Omental fat pad (tissue), 4 donors: ENCODE results near the gene SMARCD1. TPM values are rescaled to one million over a fixed set of nuclear protein-coding genes. Genes with fewer than 3 reads are reported as not detected.
A peak's percentile ranks its signal among the peaks of the same experiment; 100 is the strongest.

Experiments used
- ATAC-seq: fragments of 150-250 bp; one replicate; pipeline ENCODE4 v1.9.1; 2016; ENCODE audit warnings: mild to moderate bottlenecking, moderate library complexity; ENCODE audit not compliant: low FRiP score
- DNase-seq: peaks from one replicate; pipeline ENCODE4 v3.0.0-alpha.2; 2019; ENCODE audit warnings: low spot score
- total RNA-seq, 4 donors: library from RNA; depleted of rRNA; stranded (reverse); fragments of >200 nt; gene quantifications; one replicate each; pipeline ENCODE4 v1.1.0, GENCODE V29; 2016
- TF ChIP-seq, protein P1 (sequence below), 3 donors: fragments of 450-650 bp; IDR thresholded peaks; one replicate each; pipeline ENCODE4 v1.5.1; 2016 to 2017; ENCODE audit warnings: antibody characterized with exemption in 3 of 3, mild to moderate bottlenecking in 3 of 3, moderate library complexity in 2 of 3

Gene SMARCD1
- 10 to 100 TPM; 47.7 to 80.8 (median 57.3) TPM for total RNA-seq

DNA sequence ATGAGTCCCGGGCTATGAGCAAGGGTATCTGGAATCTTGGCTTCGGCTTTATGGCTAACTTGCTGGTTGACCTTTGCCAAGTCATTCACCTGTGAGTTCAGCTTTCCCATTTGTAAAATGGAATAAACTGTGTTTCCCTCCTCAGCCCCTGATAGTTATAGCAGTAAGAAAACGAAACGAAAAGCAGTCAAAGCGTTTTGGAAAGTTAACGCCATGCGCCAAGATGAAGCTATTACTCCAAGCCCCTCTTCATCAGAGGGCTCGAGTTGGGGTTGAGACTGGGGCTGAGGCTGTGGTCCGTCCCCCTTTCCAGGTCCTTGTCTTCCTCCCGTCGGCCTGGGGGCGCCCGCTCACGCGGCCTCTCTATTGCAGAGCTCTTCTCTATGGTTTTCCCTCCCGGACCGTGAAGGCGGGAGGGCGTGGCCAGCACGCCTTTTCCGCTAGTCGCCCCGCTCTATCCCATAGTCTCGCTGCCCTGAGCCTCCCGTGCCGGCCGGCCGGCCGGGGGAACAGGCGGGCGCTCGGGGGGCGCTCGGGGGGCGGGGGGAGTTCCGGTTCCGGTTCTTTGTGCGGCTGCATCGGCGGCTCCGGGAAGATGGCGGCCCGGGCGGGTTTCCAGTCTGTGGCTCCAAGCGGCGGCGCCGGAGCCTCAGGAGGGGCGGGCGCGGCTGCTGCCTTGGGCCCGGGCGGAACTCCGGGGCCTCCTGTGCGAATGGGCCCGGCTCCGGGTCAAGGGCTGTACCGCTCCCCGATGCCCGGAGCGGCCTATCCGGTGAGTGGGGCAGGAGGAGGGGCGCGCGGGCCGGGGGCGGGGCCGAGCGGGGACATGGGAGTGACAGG, at the start of gene SMARCD1:
TSS of gene SMARCD1 (plus strand) at position 568 of the 840 bp plus-strand sequence. CDS start at position 596, 28 bp downstream.
- DNase-seq (peak; percentile 54), ATAC-seq (peak; percentile 91)
- TF ChIP-seq, protein P1, sequence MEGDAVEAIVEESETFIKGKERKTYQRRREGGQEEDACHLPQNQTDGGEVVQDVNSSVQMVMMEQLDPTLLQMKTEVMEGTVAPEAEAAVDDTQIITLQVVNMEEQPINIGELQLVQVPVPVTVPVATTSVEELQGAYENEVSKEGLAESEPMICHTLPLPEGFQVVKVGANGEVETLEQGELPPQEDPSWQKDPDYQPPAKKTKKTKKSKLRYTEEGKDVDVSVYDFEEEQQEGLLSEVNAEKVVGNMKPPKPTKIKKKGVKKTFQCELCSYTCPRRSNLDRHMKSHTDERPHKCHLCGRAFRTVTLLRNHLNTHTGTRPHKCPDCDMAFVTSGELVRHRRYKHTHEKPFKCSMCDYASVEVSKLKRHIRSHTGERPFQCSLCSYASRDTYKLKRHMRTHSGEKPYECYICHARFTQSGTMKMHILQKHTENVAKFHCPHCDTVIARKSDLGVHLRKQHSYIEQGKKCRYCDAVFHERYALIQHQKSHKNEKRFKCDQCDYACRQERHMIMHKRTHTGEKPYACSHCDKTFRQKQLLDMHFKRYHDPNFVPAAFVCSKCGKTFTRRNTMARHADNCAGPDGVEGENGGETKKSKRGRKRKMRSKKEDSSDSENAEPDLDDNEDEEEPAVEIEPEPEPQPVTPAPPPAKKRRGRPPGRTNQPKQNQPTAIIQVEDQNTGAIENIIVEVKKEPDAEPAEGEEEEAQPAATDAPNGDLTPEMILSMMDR (IDR thresholded peaks at IDR 0.05): no peak

DNA sequence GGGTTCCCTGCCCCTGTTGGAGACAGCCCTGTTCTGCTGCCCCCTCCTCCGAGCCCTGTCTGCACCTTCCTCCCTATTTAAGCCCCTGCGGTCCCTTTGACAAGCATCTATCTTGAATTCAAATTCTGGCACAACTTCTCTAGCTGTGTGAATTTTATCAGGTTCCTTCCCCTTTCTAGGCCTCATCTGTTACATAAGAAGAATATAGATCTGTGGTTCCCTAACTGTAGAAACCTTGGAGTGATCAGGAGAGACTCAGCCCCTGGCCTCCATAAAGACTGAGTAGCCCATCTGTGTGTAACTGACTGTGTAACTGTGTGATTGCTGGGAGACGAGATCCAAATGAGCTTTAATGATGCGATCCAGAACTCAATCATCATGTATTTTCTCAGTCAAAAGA, 46.8 kb upstream of the SMARCD1 start:
- DNase-seq (no peak), ATAC-seq (no peak)
- TF ChIP-seq, protein P1 (IDR thresholded peaks at IDR 0.05): no peak

DNA sequence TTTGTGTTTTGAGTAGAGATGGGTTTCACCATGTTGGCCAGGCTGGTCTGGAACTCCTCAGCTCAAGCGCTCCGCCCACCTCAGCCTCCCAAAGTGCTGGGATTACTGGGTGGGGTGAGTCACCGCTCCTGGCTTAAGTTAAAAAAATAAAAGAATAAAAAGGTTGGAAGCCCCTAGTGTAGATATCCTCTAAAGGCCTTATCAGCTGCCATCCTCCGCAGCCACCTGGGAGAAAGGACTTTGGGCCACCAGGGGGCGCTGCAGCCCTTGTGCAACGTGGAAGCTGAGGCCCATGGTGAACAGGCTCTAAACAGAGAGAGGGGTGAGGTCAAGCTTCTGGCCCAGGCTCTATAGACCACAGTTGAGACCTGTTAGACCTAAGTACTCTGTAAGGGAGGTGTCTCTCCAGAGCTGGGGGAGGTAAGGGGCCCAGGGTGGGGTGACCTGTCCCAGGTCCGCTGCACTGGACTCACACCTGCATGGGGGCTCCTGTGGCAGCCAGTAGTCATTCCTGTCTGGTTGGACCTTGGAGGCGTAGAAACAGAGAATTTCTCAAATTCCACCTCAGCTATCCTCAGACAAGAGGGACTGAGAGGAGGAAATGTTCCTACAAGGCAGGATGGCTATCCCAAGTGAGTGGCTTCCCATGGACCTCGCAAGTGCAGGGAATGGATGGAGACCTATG, 45.8 kb upstream of the SMARCD1 start:
- peak; percentile 79 for ATAC-seq
- TF ChIP-seq, protein P1 (IDR thresholded peaks at IDR 0.05): peak in 2 of 3 donors; percentile 43 to 45
- peak; percentile 99 for DNase-seq

DNA sequence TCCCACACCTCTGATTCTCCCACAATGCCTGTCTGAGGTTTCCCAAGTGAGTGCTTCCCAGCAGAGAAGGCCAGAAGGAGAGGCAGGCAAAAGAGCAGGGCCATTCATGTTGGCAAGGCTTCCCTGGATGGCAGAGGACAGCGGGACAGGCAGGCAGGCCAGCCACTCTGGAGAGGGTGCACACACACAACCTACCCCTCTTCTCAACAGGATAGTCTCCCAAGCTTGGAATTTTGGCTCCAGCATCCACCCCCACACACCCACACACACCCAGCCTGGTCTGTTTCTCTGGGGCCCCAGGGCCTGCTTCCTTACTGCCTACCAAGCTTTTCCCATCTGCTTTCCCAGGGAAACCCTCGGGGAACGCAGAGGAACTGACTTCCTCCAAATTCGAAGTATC, 44.5 kb upstream of the SMARCD1 start:
- ATAC-seq (no peak), DNase-seq (no peak)
- TF ChIP-seq, protein P1 (IDR thresholded peaks at IDR 0.05): no peak

DNA sequence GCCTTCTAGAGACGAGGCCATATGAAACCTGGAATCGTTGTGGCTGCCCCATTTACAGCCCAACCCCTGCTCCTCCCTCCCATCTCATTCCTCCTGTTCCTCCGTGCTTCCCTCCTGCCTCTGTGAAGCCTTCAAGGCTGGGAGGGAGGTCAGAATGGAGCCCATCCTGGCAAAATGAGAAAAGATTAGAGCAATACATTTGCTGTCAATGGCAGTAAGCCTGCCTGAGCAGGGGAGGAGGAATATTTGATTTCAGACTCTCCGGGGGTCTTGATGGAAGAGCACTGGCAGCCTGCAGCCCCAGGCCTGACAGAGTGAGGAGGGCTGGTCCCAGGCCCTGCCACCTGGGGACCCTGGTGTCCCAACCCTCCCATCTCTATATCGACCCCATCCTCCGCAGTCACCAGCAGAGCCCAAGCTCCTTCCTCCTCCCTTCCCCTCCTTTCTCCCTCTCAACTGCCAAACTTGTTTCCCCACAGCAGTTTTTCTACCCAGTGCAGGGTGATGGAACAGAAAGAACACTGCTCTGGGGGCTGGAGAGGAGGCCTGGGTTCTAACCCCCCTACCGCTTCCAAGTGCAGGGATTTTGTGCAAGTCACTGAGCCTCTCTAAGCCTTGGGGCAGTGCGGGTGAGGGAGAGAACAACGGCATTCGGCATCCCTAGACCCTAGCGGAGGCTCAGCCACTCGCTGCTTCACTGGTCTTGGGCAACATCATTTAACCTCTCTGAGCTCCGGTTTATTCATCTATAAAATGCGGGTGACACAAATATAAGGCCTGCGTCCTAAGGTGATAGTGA, 43.9 kb upstream of the SMARCD1 start:
- TF ChIP-seq, protein P1 (IDR thresholded peaks at IDR 0.05): no peak
- DNase-seq (no peak), ATAC-seq (no peak)

DNA sequence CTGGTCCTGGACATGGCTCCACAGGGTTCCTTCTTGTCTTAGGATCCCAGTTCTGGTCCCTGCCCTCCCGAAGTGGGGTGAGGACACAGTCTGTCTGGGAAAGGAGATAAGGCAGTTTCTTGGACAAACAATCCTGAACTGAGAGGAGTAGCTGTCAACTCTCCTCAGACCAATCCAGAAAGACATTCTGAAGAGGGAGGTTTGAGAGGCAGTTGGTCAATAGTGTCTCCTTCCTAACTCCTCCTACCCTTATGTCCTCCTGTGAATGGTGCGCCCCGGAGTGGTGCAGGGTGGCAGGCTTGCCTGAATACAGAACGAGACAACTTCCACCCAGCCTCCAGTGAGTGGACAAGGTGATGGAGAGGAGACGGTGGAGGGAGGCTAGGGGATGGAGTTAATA, 43.2 kb upstream of the SMARCD1 start:
- ATAC-seq (no peak), DNase-seq (no peak)
- TF ChIP-seq, protein P1 (IDR thresholded peaks at IDR 0.05): no peak
